Activated naive CD4-positive, alpha-beta T cell treated with anti-CD3 and anti-CD28 coated beads, Interleukin-2, amount 10 ng/mL, durations not matched to agents 7 days and 5 days (primary cell): Measurements from ENCODE around the gene CHST3.

Experiments used
- CTCF ChIA-PET: fragments of 350-600 bp; sonication (Branson Sonifier 250); formaldehyde crosslinking; loops from one replicate; lab custom pipeline; 2021; ENCODE audit warnings: antibody characterized with exemption; lab: Charles Lee
- DNase-seq: peaks from one replicate; pipeline ENCODE4 v3.0.0-alpha.2; 2020
- H3K27ac Mint-ChIP-seq: one replicate; pipeline ENCODE4 v1.8.0; 2021; ENCODE audit warnings: mild to moderate bottlenecking, moderate library complexity, mixed read lengths
- H3K27me3 Mint-ChIP-seq: one replicate; pipeline ENCODE4 v1.8.0; 2021; ENCODE audit warnings: mild to moderate bottlenecking, mixed read lengths
- H3K36me3 Mint-ChIP-seq: one replicate; pipeline ENCODE4 v1.8.0; 2021; ENCODE audit warnings: mixed read lengths
- H3K4me1 Mint-ChIP-seq: one replicate; pipeline ENCODE4 v1.8.0; 2021; ENCODE audit warnings: mixed read lengths
- H3K4me3 Mint-ChIP-seq: one replicate; pipeline ENCODE4 v1.8.0; 2021; ENCODE audit warnings: mild to moderate bottlenecking, moderate library complexity, mixed read lengths
- H3K9me3 Mint-ChIP-seq: one replicate; pipeline ENCODE4 v1.8.0; 2021; ENCODE audit warnings: mixed read lengths

The CHST3 gene

GRCh38 chr10:72011016-72011415 is 46.8 kb downstream of the CHST3 start:
- Mint-ChIP-seq H3K9me3 (no peaks in the 10 kb centered on the region), H3K27me3 (no peaks in the 10 kb centered on the region), H3K4me1 (no peaks in the 10 kb centered on the region), H3K36me3 (no peaks in the 10 kb centered on the region), H3K4me3 (no peak overlapping the region), H3K27ac (no peak overlapping the region)
- no peak for DNase-seq
- CTCF ChIA-PET: interaction anchor here (0.7 kb wide), 1 partner anchor 38 kb away, joined by 3 read pairs; no protein-coding TSS in a partner anchor

- no peaks in the 10 kb centered on the region for H3K27me3 Mint-ChIP-seq
- H3K4me1 Mint-ChIP-seq: no peaks in the 10 kb centered on the region
- no peaks in the 10 kb centered on the region for H3K36me3 Mint-ChIP-seq
- no peak for DNase-seq
- no peaks in the 10 kb centered on the region for H3K9me3 Mint-ChIP-seq
- no peak overlapping the region for H3K4me3 Mint-ChIP-seq
- no peak overlapping the region for H3K27ac Mint-ChIP-seq
- CTCF ChIA-PET: interaction anchor here (0.7 kb wide), 1 partner anchor 37 kb away, joined by 3 read pairs; no protein-coding TSS in a partner anchor
Observed at GRCh38 chr10:72011468-72011867, 47.3 kb downstream of the CHST3 start.

- CTCF ChIA-PET: no interaction called here
- H3K4me1 Mint-ChIP-seq: no peaks in the 10 kb centered on the region
- no peaks in the 10 kb centered on the region for H3K9me3 Mint-ChIP-seq
- no peaks in the 10 kb centered on the region for H3K36me3 Mint-ChIP-seq
- no peak overlapping the region for H3K4me3 Mint-ChIP-seq
- DNase-seq: no peak
- H3K27me3 Mint-ChIP-seq: no peaks in the 10 kb centered on the region
- H3K27ac Mint-ChIP-seq: no peak overlapping the region
Observed at GRCh38 chr10:72011976-72012512, 47.8 kb downstream of the CHST3 start.

- CTCF ChIA-PET: no interaction called here
- H3K4me3 Mint-ChIP-seq: no peak overlapping the region
Observed at GRCh38 chr10:72012796-72013195, 48.6 kb downstream of the CHST3 start.

GRCh38 chr10:72013202-72013945 is 49.2 kb downstream of the CHST3 start:
- DNase-seq: no peak
- H3K4me1 Mint-ChIP-seq: no peaks in the 10 kb centered on the region
- H3K27ac Mint-ChIP-seq: no peak overlapping the region
- CTCF ChIA-PET: no interaction called here
- H3K36me3 Mint-ChIP-seq: no peaks in the 10 kb centered on the region
- no peak overlapping the region for H3K4me3 Mint-ChIP-seq
- H3K27me3 Mint-ChIP-seq: peaks cover 5% of the 10 kb centered on the region
- H3K9me3 Mint-ChIP-seq: no peaks in the 10 kb centered on the region

More at GRCh38 chr10:72012796-72013195, 48.6 kb downstream of the CHST3 start:
- H3K4me1 Mint-ChIP-seq: no peaks in the 10 kb centered on the region
- no peaks in the 10 kb centered on the region for H3K36me3 Mint-ChIP-seq
- H3K9me3 Mint-ChIP-seq: no peaks in the 10 kb centered on the region
- H3K27me3 Mint-ChIP-seq: no peaks in the 10 kb centered on the region
- no peak overlapping the region for H3K27ac Mint-ChIP-seq
- no peak for DNase-seq

- H3K27ac Mint-ChIP-seq: no peak overlapping the region
- H3K36me3 Mint-ChIP-seq: no peaks in the 10 kb centered on the region
- CTCF ChIA-PET: no interaction called here
Observed at GRCh38 chr10:72014197-72014596, 50.0 kb downstream of the CHST3 start.

GRCh38 chr10:72014785-72015480 is 50.7 kb downstream of the CHST3 start:
- H3K4me3 Mint-ChIP-seq: no peak overlapping the region
- H3K4me1 Mint-ChIP-seq: no peaks in the 10 kb centered on the region
- DNase-seq: no peak
- H3K36me3 Mint-ChIP-seq: no peaks in the 10 kb centered on the region
- no peaks in the 10 kb centered on the region for H3K9me3 Mint-ChIP-seq
- H3K27me3 Mint-ChIP-seq: peaks cover 13% of the 10 kb centered on the region
- CTCF ChIA-PET: no interaction called here
- no peak overlapping the region for H3K27ac Mint-ChIP-seq

More at GRCh38 chr10:72014197-72014596, 50.0 kb downstream of the CHST3 start:
- no peaks in the 10 kb centered on the region for H3K9me3 Mint-ChIP-seq
- DNase-seq: no peak
- no peak overlapping the region for H3K4me3 Mint-ChIP-seq
- peaks cover 11% of the 10 kb centered on the region for H3K27me3 Mint-ChIP-seq
- no peaks in the 10 kb centered on the region for H3K4me1 Mint-ChIP-seq

GRCh38 chr10:72015841-72016240 is 51.6 kb downstream of the CHST3 start:
- no peak for DNase-seq
- H3K4me1 Mint-ChIP-seq: peaks cover under 1% of the 10 kb centered on the region
- no peaks in the 10 kb centered on the region for H3K9me3 Mint-ChIP-seq
- no peak overlapping the region for H3K4me3 Mint-ChIP-seq
- no peaks in the 10 kb centered on the region for H3K36me3 Mint-ChIP-seq
- no peak overlapping the region for H3K27ac Mint-ChIP-seq
- H3K27me3 Mint-ChIP-seq: peaks cover 13% of the 10 kb centered on the region
- CTCF ChIA-PET: no interaction called here

GRCh38 chr10:72016608-72017300 is 52.6 kb downstream of the CHST3 start:
- no peaks in the 10 kb centered on the region for H3K36me3 Mint-ChIP-seq
- peaks cover 13% of the 10 kb centered on the region for H3K27me3 Mint-ChIP-seq
- peaks cover 5% of the 10 kb centered on the region for H3K4me1 Mint-ChIP-seq
- no peak for DNase-seq
- CTCF ChIA-PET: no interaction called here
- H3K27ac Mint-ChIP-seq: no peak overlapping the region
- H3K9me3 Mint-ChIP-seq: no peaks in the 10 kb centered on the region
- no peak overlapping the region for H3K4me3 Mint-ChIP-seq

GRCh38 chr10:72019085-72019876 is 55.1 kb downstream of the CHST3 start:
- H3K9me3 Mint-ChIP-seq: no peaks in the 10 kb centered on the region
- H3K36me3 Mint-ChIP-seq: no peaks in the 10 kb centered on the region
- no peak overlapping the region for H3K4me3 Mint-ChIP-seq
- H3K27ac Mint-ChIP-seq: no peak overlapping the region
- peaks cover 5% of the 10 kb centered on the region for H3K4me1 Mint-ChIP-seq
- CTCF ChIA-PET: no interaction called here
- no peak for DNase-seq
- H3K27me3 Mint-ChIP-seq: peaks cover 13% of the 10 kb centered on the region

- Mint-ChIP-seq H3K27ac (no peak overlapping the region), H3K9me3 (no peaks in the 10 kb centered on the region), H3K4me1 (peaks cover 5% of the 10 kb centered on the region), H3K36me3 (no peaks in the 10 kb centered on the region), H3K4me3 (no peak overlapping the region), H3K27me3 (peaks cover 13% of the 10 kb centered on the region)
- DNase-seq: no peak
- CTCF ChIA-PET: interaction anchor here (0.7 kb wide), 1 partner anchor 125 kb away, joined by 4 read pairs; no protein-coding TSS in a partner anchor
Observed at GRCh38 chr10:72020914-72021809, 57.0 kb downstream of the CHST3 start.

GRCh38 chr10:72022228-72022627 is 58.0 kb downstream of the CHST3 start:
- Mint-ChIP-seq H3K36me3 (no peaks in the 10 kb centered on the region), H3K4me1 (peaks cover 5% of the 10 kb centered on the region), H3K27me3 (peaks cover 20% of the 10 kb centered on the region), H3K27ac (no peak overlapping the region), H3K4me3 (no peak overlapping the region), H3K9me3 (no peaks in the 10 kb centered on the region)
- DNase-seq: no peak
- CTCF ChIA-PET: interaction anchor here (0.7 kb wide), 1 partner anchor 126 kb away, joined by 4 read pairs; no protein-coding TSS in a partner anchor

- H3K9me3 Mint-ChIP-seq: no peaks in the 10 kb centered on the region
- DNase-seq: no peak
- no peaks in the 10 kb centered on the region for H3K36me3 Mint-ChIP-seq
- H3K27ac Mint-ChIP-seq: no peak overlapping the region
- H3K4me3 Mint-ChIP-seq: no peak overlapping the region
- peaks cover 5% of the 10 kb centered on the region for H3K4me1 Mint-ChIP-seq
- peaks cover 15% of the 10 kb centered on the region for H3K27me3 Mint-ChIP-seq
- CTCF ChIA-PET: interaction anchor here (0.6 kb wide), 1 partner anchor 42 kb away, joined by 5 read pairs; no protein-coding TSS in a partner anchor
Observed at GRCh38 chr10:72024596-72024995, 60.4 kb downstream of the CHST3 start.
